Measurements from ENCODE around the gene LTO1.

- no peak for TF ChIP-seq POLR2A (IDR thresholded peaks at IDR 0.05)
- TF ChIP-seq CTCF (IDR thresholded peaks at IDR 0.05) = no peak
Observed at GRCh38 chr11:69645801-69646492, 29.2 kb downstream of the LTO1 start.
